Upper lobe of left lung (tissue), 4 donors: Measurements from ENCODE around the gene OR4D9.

Experiments used
- EP300 ChIP-seq, 4 donors: sonication (generic); formaldehyde crosslinking; IDR thresholded peaks; one replicate each; pipeline ENCODE4 v1.5.1; 2017; ENCODE audit warnings: antibody characterized with exemption in 4 of 4, control low read depth in 2 of 4
- POLR2A ChIP-seq, 4 donors: fragments of 450-650 bp; IDR thresholded peaks; one replicate each; pipeline ENCODE4 v1.5.1; 2016 to 2017; ENCODE audit warnings: antibody characterized with exemption in 4 of 4, mild to moderate bottlenecking in 2 of 4
- POLR2AphosphoS5 ChIP-seq, 2 donors: sonication (generic); formaldehyde crosslinking; IDR thresholded peaks; one replicate each; pipeline ENCODE4 v1.5.1; 2017; ENCODE audit warnings: antibody characterized with exemption in 2 of 2
- TF ChIP-seq, protein P1 (sequence below), 6 experiments: fragments of 450-650 bp in 4 of 6; fragments of 200-600 bp in 2 of 6; sonication (generic) in 2 of 6; IDR thresholded peaks; one replicate each; pipeline ENCODE4 v1.5.1; 2016 to 2019; ENCODE audit warnings: antibody characterized with exemption in 6 of 6

DNA sequence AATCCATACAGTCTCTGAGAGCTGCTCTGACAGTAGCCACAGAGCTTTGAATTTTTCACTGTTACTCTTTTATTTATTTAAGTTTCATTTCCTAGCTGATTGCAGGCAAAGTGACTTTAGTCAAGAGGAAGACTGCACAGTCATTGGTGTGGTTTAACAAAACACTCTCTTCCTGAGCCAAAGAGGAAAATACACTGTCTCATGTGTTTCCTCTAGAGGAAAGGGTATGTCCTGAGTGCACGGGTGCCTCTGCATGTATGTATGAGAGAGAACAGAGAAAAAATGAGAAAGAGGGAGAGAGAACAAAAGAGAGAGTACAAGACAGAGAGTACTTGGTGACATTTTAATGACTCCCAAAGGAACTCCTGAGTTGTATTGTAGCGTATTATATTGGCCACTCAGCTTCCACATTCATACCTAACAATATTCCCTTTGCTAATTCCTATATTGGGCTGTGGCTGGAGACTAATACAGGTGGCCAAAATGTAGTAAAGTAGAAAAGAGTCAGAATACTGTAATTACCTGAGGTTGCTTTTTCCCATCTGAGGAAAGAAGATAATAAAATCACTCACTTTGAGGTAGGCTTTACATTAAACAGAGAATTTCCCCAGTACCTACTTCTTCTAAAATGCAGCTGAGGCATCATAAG, at the start of gene OR4D9:
- TF ChIP-seq, protein P1, sequence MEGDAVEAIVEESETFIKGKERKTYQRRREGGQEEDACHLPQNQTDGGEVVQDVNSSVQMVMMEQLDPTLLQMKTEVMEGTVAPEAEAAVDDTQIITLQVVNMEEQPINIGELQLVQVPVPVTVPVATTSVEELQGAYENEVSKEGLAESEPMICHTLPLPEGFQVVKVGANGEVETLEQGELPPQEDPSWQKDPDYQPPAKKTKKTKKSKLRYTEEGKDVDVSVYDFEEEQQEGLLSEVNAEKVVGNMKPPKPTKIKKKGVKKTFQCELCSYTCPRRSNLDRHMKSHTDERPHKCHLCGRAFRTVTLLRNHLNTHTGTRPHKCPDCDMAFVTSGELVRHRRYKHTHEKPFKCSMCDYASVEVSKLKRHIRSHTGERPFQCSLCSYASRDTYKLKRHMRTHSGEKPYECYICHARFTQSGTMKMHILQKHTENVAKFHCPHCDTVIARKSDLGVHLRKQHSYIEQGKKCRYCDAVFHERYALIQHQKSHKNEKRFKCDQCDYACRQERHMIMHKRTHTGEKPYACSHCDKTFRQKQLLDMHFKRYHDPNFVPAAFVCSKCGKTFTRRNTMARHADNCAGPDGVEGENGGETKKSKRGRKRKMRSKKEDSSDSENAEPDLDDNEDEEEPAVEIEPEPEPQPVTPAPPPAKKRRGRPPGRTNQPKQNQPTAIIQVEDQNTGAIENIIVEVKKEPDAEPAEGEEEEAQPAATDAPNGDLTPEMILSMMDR (IDR thresholded peaks at IDR 0.05) = no peak
- TF ChIP-seq POLR2AphosphoS5 (IDR thresholded peaks at IDR 0.05) = no peak
- TF ChIP-seq POLR2A (IDR thresholded peaks at IDR 0.05) = no peak
- peak in 1 of 4 donors; percentile 58 for TF ChIP-seq EP300 (IDR thresholded peaks at IDR 0.05)
